ENCODE results near the gene GCDH.

GCDH gene

GRCh38 chr19:12943437-12944044 is 52.6 kb downstream of the GCDH start:
- no peak for DNase-seq

GRCh38 chr19:12944104-12944674 is 53.2 kb downstream of the GCDH start:
- no peak for DNase-seq

- DNase-seq, result peak; percentile 96 to 99 (median 97)
These were observed 54.6 kb downstream of the GCDH start, which contains the start of gene RAD23A for GRCh38 chr19:12945479-12946091. Gene RAD23A, plus strand, starts transcription at chr19:12945862. Its CDS starts 87 bp downstream, at chr19:12945949.

- DNase-seq, result peak in 3 of 5 donors; percentile 25 to 49 (median 45)
These were observed 55.2 kb downstream of the GCDH start for GRCh38 chr19:12946092-12946721.

GRCh38 chr19:12946731-12947496 is 56.0 kb downstream of the GCDH start:
- no peak for DNase-seq

GRCh38 chr19:12947702-12948611 is 57.0 kb downstream of the GCDH start:
- DNase-seq, result no peak

DNA sequence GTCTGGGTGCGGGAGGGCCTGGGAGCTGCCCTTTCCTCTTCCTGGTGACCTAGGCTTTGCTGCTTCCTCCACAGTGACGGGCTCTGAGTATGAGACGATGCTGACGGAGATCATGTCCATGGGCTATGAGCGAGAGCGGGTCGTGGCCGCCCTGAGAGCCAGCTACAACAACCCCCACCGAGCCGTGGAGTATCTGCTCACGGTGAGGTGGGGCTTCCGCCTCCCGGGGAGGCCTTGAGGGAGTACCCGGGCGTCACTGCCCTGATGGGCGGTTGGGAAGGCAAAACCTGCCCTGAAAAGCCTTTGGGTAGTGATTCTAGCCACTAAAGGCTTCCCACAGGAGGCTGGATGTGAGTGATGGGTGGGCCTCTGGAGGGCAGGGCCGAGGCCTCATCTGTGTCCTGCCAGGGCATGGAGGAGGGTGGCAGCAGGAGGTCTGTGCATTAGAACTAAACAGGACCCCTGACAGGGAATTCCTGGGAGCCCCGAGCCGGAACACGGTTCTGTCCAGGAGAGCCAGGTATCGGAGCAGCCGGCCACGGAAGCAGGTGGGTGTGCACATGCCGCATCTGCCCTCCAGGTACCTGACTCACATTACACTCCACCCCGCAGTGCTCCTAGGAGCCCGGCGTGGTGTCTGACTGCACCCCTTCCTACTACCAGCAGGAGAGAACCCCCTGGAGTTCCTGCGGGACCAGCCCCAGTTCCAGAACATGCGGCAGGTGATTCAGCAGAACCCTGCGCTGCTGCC is 57.8 kb downstream of the GCDH start:
- no peak for DNase-seq
